Measurements from ENCODE around the gene EHMT1. TPM values are rescaled to one million over a fixed set of nuclear protein-coding genes. Genes with fewer than 3 reads are reported as not detected.

Gene EHMT1
- total and polyA plus RNA-seq, 9 of the 15 experiments (the other 6 are each of a cell fraction or from before 2014, with no cell fraction given): 2.2 to 76.0 (median 36.4) TPM

- TF ChIP-seq CREB5 (CRISPR knock-in tag; IDR thresholded peaks at IDR 0.05) (no peak), PHB (CRISPR knock-in tag; IDR thresholded peaks at IDR 0.05) (no peak), ZNF217 (CRISPR knock-in tag; IDR thresholded peaks at IDR 0.05) (no peak), ASH1L (IDR thresholded peaks at IDR 0.05; ENCODE audit: borderline replicate concordance, low read depth, partially characterized antibody) (no peak), CBX8 (IDR thresholded peaks at IDR 0.05; ENCODE audit: borderline replicate concordance, extremely low read depth, low read depth, low read length, poor library complexity, severe bottlenecking) (no peak), PRMT5 (CRISPR knock-in tag; IDR thresholded peaks at IDR 0.05) (no peak), HSF4 (CRISPR knock-in tag; IDR thresholded peaks at IDR 0.05; ENCODE audit: borderline replicate concordance) (no peak), ZNF124 (CRISPR knock-in tag; IDR thresholded peaks at IDR 0.05) (0 out of 2 replicates have a peak, but pooled peaks have one; percentile 51), MAZ (CRISPR knock-in tag; conservative IDR thresholded peaks at IDR 0.05 in 1 of 2, IDR thresholded peaks at IDR 0.05 in 1 of 2) (peak; percentile 81 to 91), MXD1 (CRISPR knock-in tag; IDR thresholded peaks at IDR 0.05; ENCODE audit: borderline replicate concordance, poor library complexity, severe bottlenecking) (no peak), PTTG1 (tag; IDR thresholded peaks at IDR 0.05; ENCODE audit: low read depth) (no peak), EWSR1 (IDR thresholded peaks at IDR 0.05; ENCODE audit: borderline replicate concordance, low read depth, partially characterized antibody) (no peak), ZNF695 (CRISPR knock-in tag; IDR thresholded peaks at IDR 0.05) (no peak), NR3C1 (CRISPR knock-in tag; IDR thresholded peaks at IDR 0.05) (no peak), KAT8 (IDR thresholded peaks at IDR 0.05; ENCODE audit: low read depth) (no peak), KDM5B (IDR thresholded peaks at IDR 0.05; ENCODE audit: insufficient replicate concordance, low read depth, low read length) (peak; percentile 68), NELFE (IDR thresholded peaks at IDR 0.05; ENCODE audit: insufficient read depth, insufficient read length) (no peak), ZNF655 (CRISPR knock-in tag; IDR thresholded peaks at IDR 0.05) (no peak), ZNF586 (CRISPR knock-in tag; conservative IDR thresholded peaks at IDR 0.05) (no peak), BRF2 (IDR thresholded peaks at IDR 0.05; ENCODE audit: borderline replicate concordance, insufficient read depth, insufficient read length) (no peak)
Observed at GRCh38 chr9:137578518-137579258, 40.1 kb upstream of the EHMT1 start, which contains the start of gene DPH7 (continued).
